ENCODE data around the gene SOD2. TPM values are rescaled to one million over a fixed set of nuclear protein-coding genes. Genes with fewer than 3 reads are reported as not detected.

Gene SOD2
- total and polyA plus RNA-seq, 2 of the 13 experiments (the other 11 are each of a cell fraction or from before 2014, with no cell fraction given): 304 to 309 TPM

GRCh38 chr6:159693128-159693893 lies at the start of gene SOD2 (continued):
- TF ChIP-seq ZNF704 (CRISPR knock-in tag; IDR thresholded peaks at IDR 0.05; ENCODE audit: borderline replicate concordance): peak; percentile 28; the same call in 1 of the 2 replicates
- peak; percentile 52 to 73; a peak in 3 of 4 replicates for TF ChIP-seq NR2F1 (CRISPR knock-in tag; IDR thresholded peaks at IDR 0.05)
- no peak for TF ChIP-seq ZNF207 (IDR thresholded peaks at IDR 0.05; ENCODE audit: borderline replicate concordance)
- TF ChIP-seq NFE2L1 (CRISPR knock-in tag; IDR thresholded peaks at IDR 0.05; ENCODE audit: borderline replicate concordance): peak; percentile 88; the same call in 1 of the 2 replicates
- peak; percentile 51; the same call in 1 of the 2 replicates for TF ChIP-seq ZNF12 (CRISPR knock-in tag; IDR thresholded peaks at IDR 0.05)
- TF ChIP-seq NCOA1 (CRISPR knock-in tag; IDR thresholded peaks at IDR 0.05): peak; percentile 76; the same call in 1 of the 2 replicates
- no peak for TF ChIP-seq EZH2 (conservative IDR thresholded peaks at IDR 0.05; ENCODE audit: low read depth, low read length)
- no peak for TF ChIP-seq ATM (IDR thresholded peaks at IDR 0.05; ENCODE audit: borderline replicate concordance)
- peak; percentile 78; the same call in 1 of the 2 replicates for TF ChIP-seq ZNF740 (CRISPR knock-in tag; IDR thresholded peaks at IDR 0.05)
- peak; percentile 91 for TF ChIP-seq ZNF784 (CRISPR knock-in tag; IDR thresholded peaks at IDR 0.05; ENCODE audit: borderline replicate concordance)
- no peak; the same call in 1 of the 2 replicates for TF ChIP-seq ZBTB21 (CRISPR knock-in tag; IDR thresholded peaks at IDR 0.05)
- TF ChIP-seq ZNF367 (CRISPR knock-in tag; IDR thresholded peaks at IDR 0.05; ENCODE audit: borderline replicate concordance): peak; percentile 21; the same call in 1 of the 2 replicates
- no peak for TF ChIP-seq ZNF329 (CRISPR knock-in tag; IDR thresholded peaks at IDR 0.05; ENCODE audit: low read depth)
- TF ChIP-seq FOXP1 (IDR thresholded peaks at IDR 0.05): no peak
- TF ChIP-seq FOXP1 (CRISPR knock-in tag; IDR thresholded peaks at IDR 0.05): peak; percentile 22; the same call in 1 of the 2 replicates
- TF ChIP-seq ZNF124 (CRISPR knock-in tag; IDR thresholded peaks at IDR 0.05): peak; percentile 97
- peak; percentile 70 for TF ChIP-seq ASH2L (IDR thresholded peaks at IDR 0.05; ENCODE audit: insufficient read length, low read depth, low read length)
- no peak; the same call in 1 of the 2 replicates for TF ChIP-seq ZFAT (CRISPR knock-in tag; conservative IDR thresholded peaks at IDR 0.05)
- TF ChIP-seq KLF16 (CRISPR knock-in tag; IDR thresholded peaks at IDR 0.05): peak in 1 of 2 experiments; percentile 92; a peak in 2 of 4 replicates
- peak; percentile 76 for TF ChIP-seq MED1 (CRISPR knock-in tag; IDR thresholded peaks at IDR 0.05)
- TF ChIP-seq ZNF768 (CRISPR knock-in tag; IDR thresholded peaks at IDR 0.05): peak; percentile 67
- no peak for TF ChIP-seq SSRP1 (CRISPR knock-in tag; IDR thresholded peaks at IDR 0.05)
- peak; percentile 92 for TF ChIP-seq RARG (CRISPR knock-in tag; IDR thresholded peaks at IDR 0.05; ENCODE audit: low read depth)
- peak; percentile 41; the same call in 1 of the 2 replicates for TF ChIP-seq RELA (CRISPR knock-in tag; IDR thresholded peaks at IDR 0.05)
- peak; percentile 61; the same call in 1 of the 2 replicates for TF ChIP-seq MTA3 (CRISPR knock-in tag; IDR thresholded peaks at IDR 0.05)
- TF ChIP-seq ZNF674 (CRISPR knock-in tag; IDR thresholded peaks at IDR 0.05; ENCODE audit: low read depth): peak; percentile 39; the same call in 1 of the 2 replicates
